Prostate gland (tissue), 2 donors: ENCODE measurements around the gene MT2A.

Source experiments
- POLR2A ChIP-seq: fragments of 450-650 bp; IDR thresholded peaks from one replicate; pipeline ENCODE4 v1.6.1; 2016; ENCODE audit warnings: antibody characterized with exemption, mild to moderate bottlenecking
- TF ChIP-seq, protein P1 (sequence below), 4 experiments: fragments of 200-600 bp in 2 of 4; fragments of 450-650 bp in 2 of 4; sonication (generic) in 2 of 4; IDR thresholded peaks; 1 replicate in 3 of 4; 2 replicates in 1 of 4; pipeline ENCODE4 v1.5.1; 2016 to 2019; ENCODE audit warnings: antibody characterized with exemption in 4 of 4, mild to moderate bottlenecking in 2 of 4, moderate library complexity in 2 of 4

DNA sequence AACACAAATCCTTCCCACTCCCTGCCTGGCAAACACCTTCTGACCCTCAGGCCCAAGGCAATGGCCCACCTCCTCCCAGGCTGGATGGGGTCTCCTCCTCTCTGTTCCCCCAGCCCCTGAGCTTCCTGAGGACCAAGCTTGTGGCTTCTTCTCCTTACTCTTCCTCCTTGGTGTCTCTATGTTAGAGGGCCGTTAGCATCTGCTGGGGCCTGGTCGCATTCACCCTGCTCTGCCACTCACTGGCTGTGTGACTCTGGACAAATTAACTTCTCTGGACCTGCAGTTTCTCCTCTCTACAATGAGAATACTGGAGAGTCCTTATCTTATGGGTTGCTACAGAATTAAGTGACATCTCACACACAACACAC, 725 bp upstream of the MT2A start:
- TF ChIP-seq, protein P1, sequence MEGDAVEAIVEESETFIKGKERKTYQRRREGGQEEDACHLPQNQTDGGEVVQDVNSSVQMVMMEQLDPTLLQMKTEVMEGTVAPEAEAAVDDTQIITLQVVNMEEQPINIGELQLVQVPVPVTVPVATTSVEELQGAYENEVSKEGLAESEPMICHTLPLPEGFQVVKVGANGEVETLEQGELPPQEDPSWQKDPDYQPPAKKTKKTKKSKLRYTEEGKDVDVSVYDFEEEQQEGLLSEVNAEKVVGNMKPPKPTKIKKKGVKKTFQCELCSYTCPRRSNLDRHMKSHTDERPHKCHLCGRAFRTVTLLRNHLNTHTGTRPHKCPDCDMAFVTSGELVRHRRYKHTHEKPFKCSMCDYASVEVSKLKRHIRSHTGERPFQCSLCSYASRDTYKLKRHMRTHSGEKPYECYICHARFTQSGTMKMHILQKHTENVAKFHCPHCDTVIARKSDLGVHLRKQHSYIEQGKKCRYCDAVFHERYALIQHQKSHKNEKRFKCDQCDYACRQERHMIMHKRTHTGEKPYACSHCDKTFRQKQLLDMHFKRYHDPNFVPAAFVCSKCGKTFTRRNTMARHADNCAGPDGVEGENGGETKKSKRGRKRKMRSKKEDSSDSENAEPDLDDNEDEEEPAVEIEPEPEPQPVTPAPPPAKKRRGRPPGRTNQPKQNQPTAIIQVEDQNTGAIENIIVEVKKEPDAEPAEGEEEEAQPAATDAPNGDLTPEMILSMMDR (IDR thresholded peaks at IDR 0.05): no peak
- TF ChIP-seq POLR2A: no peak
